ENCODE data around the gene ANGEL1.

The ANGEL1 gene

GRCh38 chr14:76820700-76821099, 8.0 kb upstream of the ANGEL1 start:
- no peak for DNase-seq

GRCh38 chr14:76814726-76815645, 2.3 kb upstream of the ANGEL1 start:
- no peak for DNase-seq

- no peak for DNase-seq
Measured at GRCh38 chr14:76812093-76812421, 625 bp downstream of the ANGEL1 start.

- peak; percentile 31 for DNase-seq
Measured at GRCh38 chr14:76811561-76811960, 1.1 kb downstream of the ANGEL1 start.

GRCh38 chr14:76810953-76811400, 1.7 kb downstream of the ANGEL1 start:
- peak; percentile 8 for DNase-seq

- no peak for DNase-seq
Measured at GRCh38 chr14:76810525-76810924, 2.2 kb downstream of the ANGEL1 start.

GRCh38 chr14:76808990-76809389, 3.7 kb downstream of the ANGEL1 start:
- no peak for DNase-seq

GRCh38 chr14:76808011-76808410, 4.7 kb downstream of the ANGEL1 start:
- DNase-seq = no peak

- no peak for DNase-seq
Measured at GRCh38 chr14:76806446-76806845, 6.2 kb downstream of the ANGEL1 start.

- no peak for DNase-seq
Measured at GRCh38 chr14:76793956-76794355, 18.7 kb downstream of the ANGEL1 start.

GRCh38 chr14:76793324-76793723, 19.4 kb downstream of the ANGEL1 start:
- DNase-seq = no peak

- no peak for DNase-seq
Measured at GRCh38 chr14:76792422-76792821, 20.3 kb downstream of the ANGEL1 start.

GRCh38 chr14:76786601-76787000, 26.1 kb downstream of the ANGEL1 start:
- DNase-seq = no peak

GRCh38 chr14:76784881-76785280, 27.8 kb downstream of the ANGEL1 start:
- peak; percentile 74 for DNase-seq

GRCh38 chr14:76784266-76784874, 28.3 kb downstream of the ANGEL1 start:
- no peak for DNase-seq

- DNase-seq = no peak
Measured at GRCh38 chr14:76782885-76783566, 29.7 kb downstream of the ANGEL1 start.

GRCh38 chr14:76782115-76782884, 30.4 kb downstream of the ANGEL1 start:
- DNase-seq = no peak

GRCh38 chr14:76781648-76782051, 31.0 kb downstream of the ANGEL1 start:
- DNase-seq = no peak

GRCh38 chr14:76780875-76781647, 31.6 kb downstream of the ANGEL1 start:
- no peak for DNase-seq

- DNase-seq = no peak
Measured at GRCh38 chr14:76780360-76780759, 32.3 kb downstream of the ANGEL1 start.

- DNase-seq = no peak
Measured at GRCh38 chr14:76780058-76780345, 32.7 kb downstream of the ANGEL1 start.
